Tibial nerve (tissue), 3 donors: ENCODE results near the gene COL6A5.
"Not testable (repeated sequence)": the region's sequence is repeated elsewhere in the genome, so short reads cannot be mapped to it uniquely, and the experiment has no call there.

Experiments
- POLR2A ChIP-seq, 2 donors: fragments of 450-650 bp; IDR thresholded peaks; one replicate each; pipeline ENCODE4 v1.6.1; 2017; ENCODE audit warnings: antibody characterized with exemption in 2 of 2, mild to moderate bottlenecking in 2 of 2, moderate library complexity in 2 of 2
- TF ChIP-seq, protein P1 (sequence below), 5 experiments: fragments of 200-600 bp in 3 of 5; fragments of 450-650 bp in 2 of 5; sonication (generic) in 3 of 5; IDR thresholded peaks; one replicate each; pipeline ENCODE4 v1.5.1; 2016 to 2019; ENCODE audit warnings: antibody characterized with exemption in 5 of 5, mild to moderate bottlenecking in 3 of 5, moderate library complexity in 2 of 5

DNA sequence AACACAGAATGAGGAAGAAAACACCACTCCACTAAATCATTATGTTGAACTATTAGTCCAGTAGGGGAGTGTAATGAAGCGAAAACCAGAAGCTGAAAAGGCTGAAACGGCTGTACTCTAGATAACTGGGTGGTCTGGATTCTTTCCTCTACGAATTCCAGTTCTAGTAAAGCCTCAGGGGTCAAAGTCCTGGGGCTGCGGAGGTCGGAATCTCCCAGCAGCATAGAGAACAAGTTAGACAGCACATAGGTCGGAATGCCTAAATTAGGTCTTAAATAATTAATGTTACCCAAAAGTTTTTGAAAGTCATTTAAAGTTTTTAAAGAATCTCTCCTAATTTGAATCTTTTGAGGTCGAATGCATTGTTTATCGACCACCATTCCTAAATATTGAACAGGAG, 102.7 kb downstream of the COL6A5 start:
- TF ChIP-seq, protein P1, sequence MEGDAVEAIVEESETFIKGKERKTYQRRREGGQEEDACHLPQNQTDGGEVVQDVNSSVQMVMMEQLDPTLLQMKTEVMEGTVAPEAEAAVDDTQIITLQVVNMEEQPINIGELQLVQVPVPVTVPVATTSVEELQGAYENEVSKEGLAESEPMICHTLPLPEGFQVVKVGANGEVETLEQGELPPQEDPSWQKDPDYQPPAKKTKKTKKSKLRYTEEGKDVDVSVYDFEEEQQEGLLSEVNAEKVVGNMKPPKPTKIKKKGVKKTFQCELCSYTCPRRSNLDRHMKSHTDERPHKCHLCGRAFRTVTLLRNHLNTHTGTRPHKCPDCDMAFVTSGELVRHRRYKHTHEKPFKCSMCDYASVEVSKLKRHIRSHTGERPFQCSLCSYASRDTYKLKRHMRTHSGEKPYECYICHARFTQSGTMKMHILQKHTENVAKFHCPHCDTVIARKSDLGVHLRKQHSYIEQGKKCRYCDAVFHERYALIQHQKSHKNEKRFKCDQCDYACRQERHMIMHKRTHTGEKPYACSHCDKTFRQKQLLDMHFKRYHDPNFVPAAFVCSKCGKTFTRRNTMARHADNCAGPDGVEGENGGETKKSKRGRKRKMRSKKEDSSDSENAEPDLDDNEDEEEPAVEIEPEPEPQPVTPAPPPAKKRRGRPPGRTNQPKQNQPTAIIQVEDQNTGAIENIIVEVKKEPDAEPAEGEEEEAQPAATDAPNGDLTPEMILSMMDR (IDR thresholded peaks at IDR 0.05), result not testable (repeated sequence)
- not testable (repeated sequence) for TF ChIP-seq POLR2A (IDR thresholded peaks at IDR 0.05)
